Activated T-cell treated with anti-CD3 and anti-CD28 coated beads, Interleukin-2, amount 50 U/mL, for 1 hour (primary cell): Measurements from ENCODE around the gene WIPF1.

Source experiments
- DNase-seq: peaks from one replicate; pipeline ENCODE4 v3.0.0-alpha.2; 2020

The WIPF1 gene

DNA sequence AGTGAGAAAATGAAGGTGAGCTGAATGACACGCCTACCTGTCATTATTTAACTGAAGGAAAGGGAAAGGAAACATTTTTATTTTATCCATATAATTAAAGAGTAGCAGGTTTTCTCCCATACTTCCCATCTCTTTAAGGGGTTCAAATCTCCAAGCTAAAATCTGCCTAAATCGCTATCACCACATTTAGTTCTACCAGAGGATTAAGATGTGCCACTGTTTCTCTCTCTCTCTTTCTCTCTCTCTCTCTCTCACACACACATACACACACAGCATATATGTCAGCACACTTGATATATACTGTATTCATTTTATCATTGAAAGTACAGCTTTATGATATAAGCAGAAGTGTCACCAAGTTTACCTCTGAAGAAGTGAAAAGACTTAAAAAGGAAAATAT lies 3.1 kb downstream of the WIPF1 start:
- no peak for DNase-seq

DNA sequence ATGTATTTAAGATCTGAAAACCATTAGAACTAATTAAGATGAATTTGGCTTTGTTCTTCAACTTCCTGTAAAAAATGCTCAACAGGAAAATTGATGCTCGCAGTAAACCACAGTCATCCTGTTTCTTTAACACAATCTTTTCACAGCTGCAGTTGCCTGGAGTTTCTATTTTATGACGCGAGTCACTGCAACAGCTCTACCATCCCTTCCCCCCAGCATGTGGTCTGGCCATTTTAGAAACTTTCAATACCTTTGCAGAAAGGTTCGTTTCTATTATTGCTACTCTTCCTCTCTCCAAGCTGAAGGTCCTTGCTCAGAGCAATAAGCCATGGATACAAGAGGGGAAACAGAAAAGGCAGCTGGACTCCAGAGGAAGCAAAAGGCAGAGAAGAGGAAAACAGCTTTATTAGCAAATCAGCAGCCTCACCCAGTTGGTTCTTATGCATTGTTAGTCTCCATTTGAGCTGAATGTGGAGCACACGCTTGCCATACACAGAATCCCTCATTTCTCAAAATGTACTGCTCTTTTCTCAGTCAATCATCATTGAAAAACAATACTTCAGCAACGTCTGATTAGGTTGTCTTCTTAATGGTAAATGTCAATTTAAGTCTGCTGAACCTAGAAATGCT lies 3.9 kb downstream of the WIPF1 start:
- DNase-seq: no peak

DNA sequence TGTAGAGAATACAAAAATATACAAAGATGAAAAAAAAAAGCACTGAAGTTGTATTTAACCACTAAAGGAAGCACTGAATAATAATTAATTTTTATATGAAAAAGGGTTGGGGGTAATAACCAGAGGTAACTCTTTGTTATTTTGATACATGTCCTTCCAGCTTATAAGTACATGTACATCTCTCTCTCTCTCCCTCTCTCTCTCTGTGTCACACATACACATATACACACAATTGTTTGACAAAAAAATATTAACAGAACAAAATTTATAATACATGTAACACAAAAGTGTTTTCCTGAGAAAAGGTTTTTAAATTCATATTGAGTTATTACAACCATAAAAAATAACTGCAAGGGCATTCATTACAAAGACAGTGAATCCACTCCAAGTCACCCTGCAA lies 4.6 kb downstream of the WIPF1 start:
- no peak for DNase-seq

GRCh38 chr2:174591740-174592139 lies 5.9 kb downstream of the WIPF1 start:
- DNase-seq: no peak

DNA sequence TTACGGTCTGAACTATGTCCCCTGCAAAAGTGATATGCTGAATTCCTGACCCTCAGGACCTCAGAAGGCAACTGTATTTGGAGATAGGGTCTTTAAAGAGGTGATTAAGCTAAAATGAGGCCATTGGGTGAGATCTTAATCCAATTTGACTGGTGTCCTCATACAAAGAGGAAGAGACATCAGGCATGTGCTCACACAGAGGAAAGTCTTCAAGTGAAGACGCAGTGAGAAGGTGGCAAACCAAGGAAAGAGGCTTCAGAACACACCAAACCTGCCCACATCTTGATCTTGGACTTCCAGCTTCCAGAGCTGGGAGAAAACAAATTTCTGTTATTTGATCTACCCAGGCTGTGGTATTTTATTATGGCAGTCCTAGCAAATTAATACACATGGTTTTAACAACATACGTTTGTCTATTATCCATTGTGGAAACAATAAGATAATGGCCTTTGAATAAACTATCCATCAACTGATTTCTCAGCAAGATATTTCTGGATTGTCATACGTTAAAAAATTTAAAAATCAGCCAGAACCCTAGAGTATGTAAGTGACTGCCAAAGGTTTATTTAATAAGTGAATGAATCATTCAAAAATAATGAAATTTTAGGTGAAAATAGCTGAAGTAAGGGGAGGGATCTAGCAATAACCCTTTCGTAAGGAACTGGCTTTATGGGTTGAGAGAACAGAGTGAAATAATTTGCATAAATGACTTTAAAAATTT lies 6.5 kb downstream of the WIPF1 start:
- DNase-seq: no peak

- no peak for DNase-seq
Observed at GRCh38 chr2:174590346-174590745, 7.3 kb downstream of the WIPF1 start.

DNA sequence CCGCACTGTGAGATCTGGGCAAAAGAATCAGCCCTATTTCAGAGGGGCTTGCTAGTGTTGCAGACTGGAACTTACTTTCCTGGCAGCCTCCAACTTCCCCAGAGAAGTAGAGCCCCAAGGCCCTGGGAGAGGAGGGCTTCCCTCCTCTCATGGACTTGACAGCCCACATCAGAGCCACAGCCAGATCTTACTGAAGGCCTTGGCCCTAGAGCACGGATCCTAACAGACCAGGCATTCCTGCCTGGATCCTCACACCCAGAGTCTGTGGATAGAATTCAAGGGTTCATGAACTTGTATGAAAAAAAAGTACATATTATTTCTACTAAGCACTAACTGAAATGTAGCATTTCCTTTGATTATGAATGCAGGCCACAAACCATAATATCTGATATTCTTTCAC lies 8.3 kb downstream of the WIPF1 start:
- no peak for DNase-seq

DNA sequence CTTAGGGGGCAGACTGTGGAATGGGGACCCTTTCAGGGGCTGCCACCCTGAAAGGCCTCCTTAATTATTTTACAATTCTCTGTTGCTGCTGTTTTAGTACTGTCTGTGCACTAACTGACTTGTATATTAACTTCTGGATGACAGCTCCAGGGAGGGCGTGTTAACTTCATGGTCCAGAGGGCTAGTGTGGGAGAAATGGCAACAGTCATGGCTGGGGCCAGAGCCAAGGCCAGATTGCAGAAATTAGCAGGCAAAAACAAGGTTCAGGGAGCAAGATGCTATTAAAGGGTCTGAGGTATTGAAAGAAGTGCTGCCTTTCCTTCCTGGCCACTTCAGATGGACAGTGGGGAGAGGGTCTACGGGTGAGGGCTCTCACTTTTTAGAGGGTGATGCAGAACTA lies 9.1 kb downstream of the WIPF1 start:
- no peak for DNase-seq

- no peak for DNase-seq
Observed at GRCh38 chr2:174587579-174587978, 10.0 kb downstream of the WIPF1 start.

DNA sequence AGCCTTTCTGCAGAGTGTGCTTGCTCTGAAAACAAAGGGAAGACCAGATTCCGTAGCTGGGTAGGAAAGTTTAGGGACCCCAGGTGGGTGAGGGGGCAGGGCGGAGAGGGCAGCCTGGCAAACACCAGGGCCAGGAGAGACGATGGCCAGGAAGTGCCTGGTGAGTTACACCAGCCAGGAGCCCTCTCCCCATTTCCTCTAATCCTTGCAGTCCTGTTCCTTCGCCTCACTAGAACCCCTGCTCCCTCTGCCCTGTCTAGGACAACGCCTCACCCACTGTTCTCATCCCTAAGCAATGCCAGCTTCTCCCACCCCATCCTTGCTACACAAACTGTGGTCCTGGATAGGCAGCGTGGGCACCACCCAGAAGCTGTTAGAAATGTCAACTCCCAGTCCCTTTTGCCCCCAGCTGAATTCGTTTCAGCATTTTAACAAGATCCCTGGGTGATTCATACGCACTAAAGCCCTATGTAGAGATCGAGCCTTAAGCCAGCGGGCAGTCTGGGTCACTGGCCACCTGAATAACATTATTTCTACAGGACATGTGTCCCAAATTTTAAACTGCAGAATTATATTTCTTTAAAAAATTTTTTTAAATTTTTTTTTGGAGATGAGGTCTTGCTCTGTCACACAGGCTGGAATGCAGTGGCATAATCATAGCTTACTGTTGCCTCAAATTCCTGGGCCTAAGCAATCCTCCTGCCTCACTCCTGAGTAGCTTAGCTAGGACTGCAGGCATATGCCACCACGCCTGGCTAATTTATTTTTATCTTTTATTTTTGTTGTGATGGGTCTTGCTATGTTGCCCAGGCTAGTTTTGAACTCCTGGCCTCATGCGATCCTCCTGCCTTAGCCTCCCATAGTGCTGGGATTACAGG lies 10.9 kb downstream of the WIPF1 start:
- no peak for DNase-seq

DNA sequence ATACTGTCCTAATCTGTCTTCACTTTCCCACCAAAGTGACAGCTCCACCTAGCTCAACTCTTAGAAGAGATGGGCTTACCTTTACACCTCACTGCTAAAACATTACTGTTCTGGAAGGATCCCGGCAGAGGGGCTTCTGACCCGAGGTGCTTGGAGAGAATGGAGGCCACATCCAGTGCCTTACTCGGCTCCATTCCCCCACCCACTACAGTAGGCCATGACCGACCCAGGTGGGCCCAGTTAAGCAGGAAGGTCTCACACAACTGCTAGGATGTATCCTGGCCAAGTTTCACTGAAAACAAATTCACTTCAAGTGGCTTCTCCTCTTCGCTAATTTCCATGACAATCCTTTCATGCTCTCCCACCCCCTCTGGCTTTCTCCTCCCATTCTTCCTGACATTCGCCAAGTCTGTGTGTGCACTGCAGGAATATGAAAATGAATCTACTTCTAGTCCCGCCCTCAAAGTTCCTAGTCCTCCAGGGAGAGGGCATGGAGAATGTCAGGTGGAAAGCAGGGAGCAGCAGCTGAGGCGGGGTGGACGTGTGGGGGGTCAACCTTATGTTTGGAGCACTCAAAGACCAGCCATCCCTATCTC lies 11.8 kb downstream of the WIPF1 start:
- DNase-seq: no peak

DNA sequence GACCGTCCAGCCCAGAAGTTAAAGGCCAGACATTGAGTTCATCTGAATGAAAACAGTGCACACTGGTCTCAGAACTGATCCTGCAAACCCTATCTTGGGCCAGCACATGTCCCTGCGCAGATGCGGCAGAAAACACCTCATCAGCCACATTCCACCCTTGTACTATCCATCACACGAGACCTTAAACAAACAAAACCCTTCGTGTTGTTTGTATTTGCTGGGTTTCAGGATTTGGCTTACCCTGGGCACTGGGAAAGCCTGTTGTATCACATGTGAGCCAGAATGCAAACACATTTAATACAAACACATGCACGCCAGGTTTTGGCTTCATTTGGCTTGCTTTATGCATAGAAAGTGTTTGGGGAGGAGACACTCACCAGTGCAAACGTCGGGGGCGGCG lies 12.5 kb downstream of the WIPF1 start:
- DNase-seq: no peak

- no peak for DNase-seq
Observed at GRCh38 chr2:174581491-174581890, 16.1 kb downstream of the WIPF1 start.

- DNase-seq: no peak
Observed at GRCh38 chr2:174580951-174581350, 16.7 kb downstream of the WIPF1 start.

DNA sequence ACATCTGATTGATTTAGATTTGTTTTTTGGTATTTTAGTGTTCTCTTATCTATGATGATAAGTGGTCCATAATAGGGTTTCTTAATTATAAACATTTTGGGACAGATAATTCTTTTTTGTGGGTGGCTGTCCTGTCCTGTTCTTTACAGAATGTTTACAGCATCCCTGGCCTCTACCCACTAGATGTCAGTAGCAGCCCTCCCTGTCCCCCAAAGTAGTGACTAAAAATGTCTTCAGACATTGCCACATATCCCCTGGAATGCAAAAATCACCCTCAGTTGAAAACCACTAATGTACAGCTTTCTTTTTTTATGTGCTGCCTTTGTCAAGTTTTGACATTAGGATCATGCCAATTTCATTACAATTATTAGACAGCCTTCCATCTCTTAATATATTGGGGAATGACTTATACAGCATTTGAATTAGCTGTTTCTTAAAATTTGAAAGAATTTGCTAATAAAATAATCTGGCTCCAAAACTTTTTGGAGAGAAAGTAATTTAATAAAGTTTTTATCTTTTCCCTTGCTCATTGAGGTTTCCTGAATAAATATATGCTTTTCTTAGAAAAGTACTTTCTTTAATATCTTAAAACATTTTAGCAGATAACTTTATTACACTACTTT lies 19.5 kb downstream of the WIPF1 start:
- peak; percentile 47 for DNase-seq

DNA sequence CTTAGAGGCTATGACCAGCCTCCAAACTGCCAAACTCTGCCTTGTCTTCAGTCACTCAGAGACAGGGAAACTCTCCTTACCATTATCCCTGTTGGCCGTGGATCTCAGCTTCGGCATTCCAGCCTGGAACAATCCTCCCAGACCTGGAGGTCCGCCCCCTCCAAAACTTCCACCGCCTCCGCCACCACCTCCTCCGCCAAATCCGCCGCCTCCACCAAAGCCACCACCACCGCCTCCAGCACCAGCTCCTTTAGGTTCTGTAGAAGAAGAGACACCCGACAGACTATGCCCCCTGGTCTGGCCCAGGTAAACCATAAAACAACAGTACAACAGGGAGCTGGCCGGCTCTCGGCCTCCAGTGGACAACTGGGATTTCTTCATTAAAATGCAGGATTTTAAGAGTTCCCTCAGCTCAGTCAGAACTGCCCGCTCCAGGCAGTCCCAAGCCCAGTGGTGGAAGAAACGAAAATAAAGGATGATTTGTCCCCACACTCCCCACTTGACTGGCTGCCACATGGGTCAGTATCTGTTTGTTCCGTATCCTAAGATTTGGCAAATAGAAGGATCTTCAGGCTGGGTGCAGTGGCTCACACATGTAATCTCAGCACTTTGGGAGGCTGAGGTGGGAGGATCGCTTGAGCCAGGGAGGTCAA lies 22.4 kb downstream of the WIPF1 start:
- no peak for DNase-seq

- DNase-seq: no peak
Observed at GRCh38 chr2:174574657-174575056, 22.9 kb downstream of the WIPF1 start.

- DNase-seq: no peak
Observed at GRCh38 chr2:174573621-174574081, 24.0 kb downstream of the WIPF1 start.

- no peak for DNase-seq
Observed at GRCh38 chr2:174572556-174572955, 25.0 kb downstream of the WIPF1 start.

- DNase-seq: no peak
Observed at GRCh38 chr2:174571669-174572323, 25.8 kb downstream of the WIPF1 start.

- DNase-seq: no peak
Observed at GRCh38 chr2:174570318-174570958, 27.2 kb downstream of the WIPF1 start.
